SK-N-SH (cell line): Measurements from ENCODE around the gene TMEM259. TPM values are rescaled to one million over a fixed set of nuclear protein-coding genes. Genes with fewer than 3 reads are reported as not detected.

Experiments
- CTCF ChIA-PET: fragments of 300-600, 350-600 bp; formaldehyde crosslinking; extraction: SDS; loops from one replicate; lab custom pipeline; 2021; lab: Yijun Ruan, JAX
- POLR2A ChIA-PET: fragments of 350-600 bp; sonication (Branson Sonifier 250); formaldehyde crosslinking; extraction: SDS; loops from one replicate; lab custom pipeline; 2020; ENCODE audit warnings: antibody characterized with exemption, inconsistent platforms; lab: Yijun Ruan, JAX
- DNase-seq: peaks from one replicate; pipeline ENCODE4 v3.0.0; 2012
- H2AFZ ChIP-seq: fragments of 200-600 bp; sonication (generic); 2 replicates; pipeline ENCODE4 v1.8.1; 2016; ENCODE audit warnings: antibody characterized with exemption, mild to moderate bottlenecking, low read depth
- H3F3A ChIP-seq: fragments of 200-600 bp; sonication (generic); replicated peaks from 2 replicates; pipeline ENCODE3; 2016; ENCODE audit warnings: antibody characterized with exemption, mild to moderate bottlenecking; ENCODE audit not compliant: insufficient read depth
- H3K27ac ChIP-seq, 2 experiments: fragments of 200-500 bp in 1 of 2; fragments of 200-600 bp in 1 of 2; sonication (Bioruptor generic) in 1 of 2; sonication (generic), shearing (Covaris generic) in 1 of 2; 2 replicates each; pipeline versions ENCODE4 v1.5.1 to v1.6.1; 2014 to 2016; ENCODE audit warnings: low read depth in 2 of 2, inconsistent platforms in 1 of 2, low read length in 1 of 2, mild to moderate bottlenecking in 1 of 2, mixed read lengths in 1 of 2
- H3K27me3 ChIP-seq: fragments of 200-600 bp; sonication (generic), shearing (Covaris generic); 2 replicates; pipeline ENCODE4 v1.6.1; 2016; ENCODE audit warnings: mixed run types; ENCODE audit not compliant: insufficient read depth
- H3K36me3 ChIP-seq, 2 experiments: fragments of 200-500 bp in 1 of 2; fragments of 200-600 bp in 1 of 2; sonication (Bioruptor generic) in 1 of 2; sonication (generic) in 1 of 2; replicated peaks in 1 of 2; 2 replicates each; pipeline versions ENCODE3 to v1.5.1; 2014 to 2016; ENCODE audit warnings: low read length in 1 of 2, mild to moderate bottlenecking in 1 of 2; ENCODE audit not compliant: insufficient read depth in 2 of 2, control insufficient read depth in 1 of 2
- H3K4me1 ChIP-seq, 2 experiments: fragments of 200-500 bp in 1 of 2; fragments of 200-600 bp in 1 of 2; sonication (Bioruptor generic) in 1 of 2; sonication (generic), shearing (Covaris generic) in 1 of 2; 2 replicates each; pipeline versions ENCODE4 v1.5.1 to v1.6.1; 2014 to 2016; ENCODE audit warnings: low read depth in 1 of 2, low read length in 1 of 2, mixed run types in 1 of 2; ENCODE audit not compliant: insufficient read depth in 2 of 2, control insufficient read depth in 1 of 2
- H3K4me2 ChIP-seq: fragments of 200-600 bp; sonication (generic), shearing (Covaris generic); 2 replicates; pipeline ENCODE4 v1.6.1; 2017; ENCODE audit warnings: mixed run types
- H3K4me3 ChIP-seq, 2 experiments: fragments of 200-500 bp in 1 of 2; fragments of 200-600 bp in 1 of 2; sonication (Bioruptor generic) in 1 of 2; sonication (generic), shearing (Covaris generic) in 1 of 2; 2 replicates each; pipeline versions ENCODE4 v1.5.1 to v1.8.1; 2014 to 2016; ENCODE audit warnings: low read depth in 2 of 2, inconsistent platforms in 1 of 2, low read length in 1 of 2, mild to moderate bottlenecking in 1 of 2, mixed read lengths in 1 of 2, moderate library complexity in 1 of 2
- H3K79me2 ChIP-seq: fragments of 200-600 bp; sonication (generic); 2 replicates; pipeline ENCODE4 v1.8.1; 2017; ENCODE audit warnings: mild to moderate bottlenecking; ENCODE audit not compliant: insufficient read depth
- H3K9ac ChIP-seq: fragments of 200-600 bp; sonication (generic); 2 replicates; pipeline ENCODE4 v1.6.1; 2017; ENCODE audit warnings: mixed run types
- H3K9me2 ChIP-seq: fragments of 200-600 bp; sonication (generic); 2 replicates; pipeline ENCODE4 v1.6.1; 2017; ENCODE audit warnings: mixed run types
- H3K9me3 ChIP-seq: fragments of 200-600 bp; sonication (generic); 2 replicates; pipeline ENCODE4 v1.6.1; 2017; ENCODE audit warnings: mixed run types, mild to moderate bottlenecking, moderate library complexity
- H4K20me1 ChIP-seq: fragments of 200-600 bp; sonication (generic); 2 replicates; pipeline ENCODE4 v1.6.1; 2017; ENCODE audit warnings: mild to moderate bottlenecking, mixed run types; ENCODE audit not compliant: insufficient read depth
- CHD2 ChIP-seq: fragments of 150-350 bp; IDR thresholded peaks from 2 replicates; pipeline ENCODE4 v1.6.1; 2018; ENCODE audit warnings: low read length; ENCODE audit not compliant: partially characterized antibody
- EZH2phosphoT487 ChIP-seq: fragments of 200-600 bp; sonication (generic); IDR thresholded peaks from 2 replicates; pipeline ENCODE4 v1.6.1; 2017; ENCODE audit warnings: low read depth, mixed run types, mild to moderate bottlenecking, antibody characterized with exemption, moderate library complexity, borderline replicate concordance
- FOSL2 ChIP-seq: IDR thresholded peaks from 2 replicates; pipeline ENCODE4 v1.4.0; 2012; ENCODE audit warnings: low read depth, mild to moderate bottlenecking, moderate library complexity, borderline replicate concordance
- FOXJ3 ChIP-seq: sonication (generic); formaldehyde crosslinking; IDR thresholded peaks from 2 replicates; pipeline ENCODE4 v1.5.1; 2020; ENCODE audit warnings: mild to moderate bottlenecking, missing genetic modification reagents
- FOXM1 ChIP-seq: IDR thresholded peaks from 2 replicates; pipeline ENCODE4 v1.4.0; 2012; ENCODE audit warnings: low read depth, mild to moderate bottlenecking
- GABPA ChIP-seq: IDR thresholded peaks from 2 replicates; pipeline ENCODE4 v1.4.0; 2012; ENCODE audit warnings: low read depth, mild to moderate bottlenecking
- MXI1 ChIP-seq: IDR thresholded peaks from 2 replicates; pipeline ENCODE4 v1.6.1; 2012; ENCODE audit warnings: mild to moderate bottlenecking, low read depth, low read length, improper control_type of control experiment
- NFIC ChIP-seq: IDR thresholded peaks from 2 replicates; pipeline ENCODE4 v1.4.0; 2012; ENCODE audit warnings: borderline replicate concordance
- NRF1 ChIP-seq: IDR thresholded peaks from 2 replicates; pipeline ENCODE4 v1.6.1; 2012; ENCODE audit warnings: low read depth, mild to moderate bottlenecking, low read length
- POLR2AphosphoS5 ChIP-seq: IDR thresholded peaks from 2 replicates; pipeline ENCODE4 v1.6.1; 2012; ENCODE audit warnings: low read depth, low read length
- RAD21 ChIP-seq: IDR thresholded peaks from 2 replicates; pipeline ENCODE4 v1.6.1; 2012; ENCODE audit warnings: mild to moderate bottlenecking, low read length
- TAF1 ChIP-seq: IDR thresholded peaks from 2 replicates; pipeline ENCODE4 v1.6.1; 2012; ENCODE audit warnings: low read depth, mild to moderate bottlenecking, low read length, moderate library complexity, borderline replicate concordance
- TCF12 ChIP-seq: IDR thresholded peaks from 2 replicates; pipeline ENCODE4 v1.4.0; 2012
- TEAD4 ChIP-seq: IDR thresholded peaks from 2 replicates; pipeline ENCODE4 v1.4.0; 2012; ENCODE audit warnings: mild to moderate bottlenecking, borderline replicate concordance; ENCODE audit not compliant: insufficient read depth
- WGBS: methylation state at CpG from one replicate; pipeline ENCODE4 v1.1.6; 2017; ENCODE audit warnings: low lambda C conversion rate; 5-methylcytosine and 5-hydroxymethylcytosine counted together
- polyA plus RNA-seq, 3 experiments: library from polyadenylated mRNA; depleted of rRNA; stranded (reverse); fragments of >200 nt; gene quantifications; 2 replicates each; pipeline ENCODE4 v1.2.3, GENCODE V29; 2012
- TF ChIP-seq, protein P1 (sequence below): fragments of 150-350 bp; IDR thresholded peaks from 2 replicates; pipeline ENCODE4 v1.6.1; 2016; ENCODE audit warnings: mild to moderate bottlenecking, low read depth, low read length
- TF ChIP-seq, protein P2 (sequence below): IDR thresholded peaks from 2 replicates; pipeline ENCODE4; 2012
- TF ChIP-seq, protein P3 (sequence below): IDR thresholded peaks from 2 replicates; pipeline ENCODE4 v1.6.1; 2012; ENCODE audit warnings: mild to moderate bottlenecking, low read depth, low read length, moderate library complexity
- TF ChIP-seq, protein P4 (sequence below): IDR thresholded peaks from 2 replicates; pipeline ENCODE4 v1.4.0; 2012; ENCODE audit warnings: low read depth, borderline replicate concordance
- TF ChIP-seq, protein P5 (sequence below): IDR thresholded peaks from 2 replicates; pipeline ENCODE4 v1.4.0; 2012; ENCODE audit warnings: low read depth
- TF ChIP-seq, protein P6 (sequence below): IDR thresholded peaks from 2 replicates; pipeline ENCODE4 v1.4.0; 2012; ENCODE audit warnings: low read depth, borderline replicate concordance

TMEM259 gene
- polyA plus RNA-seq, 1 of the 3 experiments (the other 2 are of a cell fraction), result 138 TPM

DNA sequence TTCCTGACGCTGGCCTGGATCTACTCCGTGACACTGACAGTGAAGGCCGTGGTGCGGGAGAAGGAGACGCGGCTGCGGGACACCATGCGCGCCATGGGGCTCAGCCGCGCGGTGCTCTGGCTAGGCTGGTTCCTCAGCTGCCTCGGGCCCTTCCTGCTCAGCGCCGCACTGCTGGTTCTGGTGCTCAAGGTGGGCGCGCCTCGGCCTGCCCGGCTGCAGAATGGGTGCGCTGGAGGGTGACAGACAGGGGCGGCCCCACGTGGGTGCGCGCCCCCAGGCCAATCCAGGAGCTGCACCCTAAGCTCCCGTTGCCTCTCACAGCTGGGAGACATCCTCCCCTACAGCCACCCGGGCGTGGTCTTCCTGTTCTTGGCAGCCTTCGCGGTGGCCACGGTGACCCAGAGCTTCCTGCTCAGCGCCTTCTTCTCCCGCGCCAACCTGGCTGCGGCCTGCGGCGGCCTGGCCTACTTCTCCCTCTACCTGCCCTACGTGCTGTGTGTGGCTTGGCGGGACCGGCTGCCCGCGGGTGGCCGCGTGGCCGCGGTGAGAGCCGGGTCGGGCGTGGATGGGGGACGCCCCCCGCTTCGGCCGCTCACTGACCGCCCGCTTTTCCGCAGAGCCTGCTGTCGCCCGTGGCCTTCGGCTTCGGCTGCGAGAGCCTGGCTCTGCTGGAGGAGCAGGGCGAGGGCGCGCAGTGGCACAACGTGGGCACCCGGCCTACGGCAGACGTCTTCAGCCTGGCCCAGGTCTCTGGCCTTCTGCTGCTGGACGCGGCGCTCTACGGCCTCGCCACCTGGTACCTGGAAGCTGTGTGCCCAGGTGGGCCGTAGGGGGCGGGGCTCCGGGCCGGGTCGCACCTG is 26.1 kb upstream of the TMEM259 start:
- Histone ChIP-seq H3K4me2 (no peak overlapping the region), H3F3A (peaks cover 4% of the 10 kb centered on the region), H3K4me1 (peaks cover 0 to 9% of the 10 kb centered on the region in 2 experiments; a peak in 2 of 4 replicates), H3K27me3 (no peaks in the 10 kb centered on the region), H3K9me2 (no peaks in the 10 kb centered on the region), H2AFZ (no peak overlapping the region), H3K27ac (no peak overlapping the region), H3K79me2 (no peaks in the 10 kb centered on the region), H3K9ac (no peak overlapping the region), H3K36me3 (no peaks in the 10 kb centered on the region), H3K9me3 (no peaks in the 10 kb centered on the region), H3K4me3 (no peak overlapping the region), H4K20me1 (no peaks in the 10 kb centered on the region)
- DNase-seq, result no peak
- ChIA-PET POLR2A (no interaction called here), CTCF (interaction anchor here (0.9 kb wide), 1 partner anchor 18 kb away, joined by 3 read pairs; no protein-coding TSS in a partner anchor)
- TF ChIP-seq EZH2phosphoT487 (no peak), TAF1 (no peak), POLR2AphosphoS5 (no peak), NFIC (no peak), TCF12 (no peak), NRF1 (no peak), TEAD4 (no peak), FOSL2 (no peak), MXI1 (no peak), GABPA (no peak), FOXJ3 (CRISPR knock-in tag) (no peak), CHD2 (no peak), RAD21 (no peak), FOXM1 (no peak)
- TF ChIP-seq, protein P1, sequence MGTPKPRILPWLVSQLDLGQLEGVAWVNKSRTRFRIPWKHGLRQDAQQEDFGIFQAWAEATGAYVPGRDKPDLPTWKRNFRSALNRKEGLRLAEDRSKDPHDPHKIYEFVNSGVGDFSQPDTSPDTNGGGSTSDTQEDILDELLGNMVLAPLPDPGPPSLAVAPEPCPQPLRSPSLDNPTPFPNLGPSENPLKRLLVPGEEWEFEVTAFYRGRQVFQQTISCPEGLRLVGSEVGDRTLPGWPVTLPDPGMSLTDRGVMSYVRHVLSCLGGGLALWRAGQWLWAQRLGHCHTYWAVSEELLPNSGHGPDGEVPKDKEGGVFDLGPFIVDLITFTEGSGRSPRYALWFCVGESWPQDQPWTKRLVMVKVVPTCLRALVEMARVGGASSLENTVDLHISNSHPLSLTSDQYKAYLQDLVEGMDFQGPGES, result no peak
- TF ChIP-seq, protein P2, sequence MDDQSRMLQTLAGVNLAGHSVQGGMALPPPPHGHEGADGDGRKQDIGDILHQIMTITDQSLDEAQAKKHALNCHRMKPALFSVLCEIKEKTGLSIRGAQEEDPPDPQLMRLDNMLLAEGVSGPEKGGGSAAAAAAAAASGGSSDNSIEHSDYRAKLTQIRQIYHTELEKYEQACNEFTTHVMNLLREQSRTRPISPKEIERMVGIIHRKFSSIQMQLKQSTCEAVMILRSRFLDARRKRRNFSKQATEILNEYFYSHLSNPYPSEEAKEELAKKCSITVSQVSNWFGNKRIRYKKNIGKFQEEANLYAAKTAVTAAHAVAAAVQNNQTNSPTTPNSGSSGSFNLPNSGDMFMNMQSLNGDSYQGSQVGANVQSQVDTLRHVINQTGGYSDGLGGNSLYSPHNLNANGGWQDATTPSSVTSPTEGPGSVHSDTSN, result no peak
- TF ChIP-seq, protein P3, sequence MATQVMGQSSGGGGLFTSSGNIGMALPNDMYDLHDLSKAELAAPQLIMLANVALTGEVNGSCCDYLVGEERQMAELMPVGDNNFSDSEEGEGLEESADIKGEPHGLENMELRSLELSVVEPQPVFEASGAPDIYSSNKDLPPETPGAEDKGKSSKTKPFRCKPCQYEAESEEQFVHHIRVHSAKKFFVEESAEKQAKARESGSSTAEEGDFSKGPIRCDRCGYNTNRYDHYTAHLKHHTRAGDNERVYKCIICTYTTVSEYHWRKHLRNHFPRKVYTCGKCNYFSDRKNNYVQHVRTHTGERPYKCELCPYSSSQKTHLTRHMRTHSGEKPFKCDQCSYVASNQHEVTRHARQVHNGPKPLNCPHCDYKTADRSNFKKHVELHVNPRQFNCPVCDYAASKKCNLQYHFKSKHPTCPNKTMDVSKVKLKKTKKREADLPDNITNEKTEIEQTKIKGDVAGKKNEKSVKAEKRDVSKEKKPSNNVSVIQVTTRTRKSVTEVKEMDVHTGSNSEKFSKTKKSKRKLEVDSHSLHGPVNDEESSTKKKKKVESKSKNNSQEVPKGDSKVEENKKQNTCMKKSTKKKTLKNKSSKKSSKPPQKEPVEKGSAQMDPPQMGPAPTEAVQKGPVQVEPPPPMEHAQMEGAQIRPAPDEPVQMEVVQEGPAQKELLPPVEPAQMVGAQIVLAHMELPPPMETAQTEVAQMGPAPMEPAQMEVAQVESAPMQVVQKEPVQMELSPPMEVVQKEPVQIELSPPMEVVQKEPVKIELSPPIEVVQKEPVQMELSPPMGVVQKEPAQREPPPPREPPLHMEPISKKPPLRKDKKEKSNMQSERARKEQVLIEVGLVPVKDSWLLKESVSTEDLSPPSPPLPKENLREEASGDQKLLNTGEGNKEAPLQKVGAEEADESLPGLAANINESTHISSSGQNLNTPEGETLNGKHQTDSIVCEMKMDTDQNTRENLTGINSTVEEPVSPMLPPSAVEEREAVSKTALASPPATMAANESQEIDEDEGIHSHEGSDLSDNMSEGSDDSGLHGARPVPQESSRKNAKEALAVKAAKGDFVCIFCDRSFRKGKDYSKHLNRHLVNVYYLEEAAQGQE, result no peak
- TF ChIP-seq, protein P4, sequence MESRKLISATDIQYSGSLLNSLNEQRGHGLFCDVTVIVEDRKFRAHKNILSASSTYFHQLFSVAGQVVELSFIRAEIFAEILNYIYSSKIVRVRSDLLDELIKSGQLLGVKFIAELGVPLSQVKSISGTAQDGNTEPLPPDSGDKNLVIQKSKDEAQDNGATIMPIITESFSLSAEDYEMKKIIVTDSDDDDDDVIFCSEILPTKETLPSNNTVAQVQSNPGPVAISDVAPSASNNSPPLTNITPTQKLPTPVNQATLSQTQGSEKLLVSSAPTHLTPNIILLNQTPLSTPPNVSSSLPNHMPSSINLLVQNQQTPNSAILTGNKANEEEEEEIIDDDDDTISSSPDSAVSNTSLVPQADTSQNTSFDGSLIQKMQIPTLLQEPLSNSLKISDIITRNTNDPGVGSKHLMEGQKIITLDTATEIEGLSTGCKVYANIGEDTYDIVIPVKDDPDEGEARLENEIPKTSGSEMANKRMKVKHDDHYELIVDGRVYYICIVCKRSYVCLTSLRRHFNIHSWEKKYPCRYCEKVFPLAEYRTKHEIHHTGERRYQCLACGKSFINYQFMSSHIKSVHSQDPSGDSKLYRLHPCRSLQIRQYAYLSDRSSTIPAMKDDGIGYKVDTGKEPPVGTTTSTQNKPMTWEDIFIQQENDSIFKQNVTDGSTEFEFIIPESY, result no peak
- TF ChIP-seq, protein P5, sequence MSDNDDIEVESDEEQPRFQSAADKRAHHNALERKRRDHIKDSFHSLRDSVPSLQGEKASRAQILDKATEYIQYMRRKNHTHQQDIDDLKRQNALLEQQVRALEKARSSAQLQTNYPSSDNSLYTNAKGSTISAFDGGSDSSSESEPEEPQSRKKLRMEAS, result no peak
- TF ChIP-seq, protein P6, sequence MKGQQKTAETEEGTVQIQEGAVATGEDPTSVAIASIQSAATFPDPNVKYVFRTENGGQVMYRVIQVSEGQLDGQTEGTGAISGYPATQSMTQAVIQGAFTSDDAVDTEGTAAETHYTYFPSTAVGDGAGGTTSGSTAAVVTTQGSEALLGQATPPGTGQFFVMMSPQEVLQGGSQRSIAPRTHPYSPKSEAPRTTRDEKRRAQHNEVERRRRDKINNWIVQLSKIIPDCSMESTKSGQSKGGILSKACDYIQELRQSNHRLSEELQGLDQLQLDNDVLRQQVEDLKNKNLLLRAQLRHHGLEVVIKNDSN, result no peak
- WGBS, result 96% methylated on average over 43 of the region's 77 CpGs
